ENCODE data around the gene FLNB. TPM values are rescaled to one million over a fixed set of nuclear protein-coding genes. Genes with fewer than 3 reads are reported as not detected.

Gene FLNB
- total and polyA plus RNA-seq, 9 of the 15 experiments (the other 6 are each of a cell fraction or from before 2014, with no cell fraction given) = 9.4 to 48.1 (median 25.6) TPM

DNA sequence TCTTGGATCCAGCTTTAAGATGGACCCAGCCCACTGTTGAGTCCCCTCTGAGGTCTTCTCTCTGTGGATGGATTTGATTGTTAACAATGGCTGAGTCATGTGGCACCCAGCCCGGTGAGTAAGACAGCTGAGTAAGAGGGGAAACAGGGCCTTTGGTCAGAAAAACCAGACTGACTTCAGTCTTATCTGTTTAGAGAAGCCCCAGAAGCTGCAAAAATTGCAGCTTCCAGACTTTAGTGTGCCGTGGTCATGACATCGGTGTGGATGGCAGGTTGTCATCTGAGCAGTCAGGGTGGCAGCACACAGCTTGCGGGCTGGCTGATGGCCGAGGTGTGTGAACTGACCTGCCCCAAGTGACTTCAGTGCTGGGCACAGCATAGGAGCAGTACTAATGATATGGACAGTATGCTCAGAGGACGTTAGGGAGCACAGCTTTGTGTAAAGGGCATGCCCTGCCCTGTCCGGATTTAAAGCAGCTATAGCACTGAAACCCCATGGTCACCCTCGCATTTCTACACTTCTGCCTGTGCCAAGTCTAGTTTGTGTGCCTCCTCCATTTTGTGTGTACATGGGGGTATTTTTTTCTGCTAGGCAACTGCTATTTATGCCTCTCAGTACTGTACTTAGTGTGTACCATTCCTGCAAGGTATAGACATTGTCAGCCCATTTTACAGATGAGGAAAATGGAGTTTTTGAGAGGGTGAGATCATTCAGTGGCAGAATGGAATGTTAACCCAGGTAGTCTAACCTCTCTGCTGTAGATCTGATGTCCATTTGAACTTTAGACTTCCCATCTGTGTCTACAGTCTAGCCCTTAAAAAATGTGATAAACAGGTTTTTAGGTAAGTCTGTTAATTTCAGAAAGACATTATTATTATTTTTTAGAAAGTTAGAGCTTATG, 44.4 kb downstream of the FLNB start (continued):
- TF ChIP-seq SIN3A (IDR thresholded peaks at IDR 0.05; ENCODE audit: borderline replicate concordance in 2 of 2, control insufficient read depth in 1 of 2, low read depth in 2 of 2, low read length in 2 of 2) (no peak), ARID1B (IDR thresholded peaks at IDR 0.05) (peak; percentile 75), ZNF551 (CRISPR knock-in tag; IDR thresholded peaks at IDR 0.05) (no peak), POLR3A (IDR thresholded peaks at IDR 0.05; ENCODE audit: borderline replicate concordance, extremely low read depth, insufficient read depth, insufficient read length) (no peak), ZNF197 (CRISPR knock-in tag; IDR thresholded peaks at IDR 0.05; ENCODE audit: low read depth) (no peak), ERF (CRISPR knock-in tag; IDR thresholded peaks at IDR 0.05) (no peak), ARHGAP35 (IDR thresholded peaks at IDR 0.05; ENCODE audit: partially characterized antibody) (no peak), CAMTA2 (CRISPR knock-in tag; conservative IDR thresholded peaks at IDR 0.05) (no peak), FOXK2 (conservative IDR thresholded peaks at IDR 0.05 in 1 of 2, IDR thresholded peaks at IDR 0.05 in 1 of 2; ENCODE audit: low read depth in 2 of 2) (peak in 1 of 2 experiments; percentile 53; a peak in 1 of 4 replicates), HNRNPUL1 (IDR thresholded peaks at IDR 0.05; ENCODE audit: low read length) (no peak), POLR2A (conservative IDR thresholded peaks at IDR 0.05) (no peak), NR2C1 (IDR thresholded peaks at IDR 0.05) (no peak), NR2C1 (tag; IDR thresholded peaks at IDR 0.05) (no peak), GATAD2B (IDR thresholded peaks at IDR 0.05; ENCODE audit: borderline replicate concordance) (no peak), ZBTB26 (CRISPR knock-in tag; IDR thresholded peaks at IDR 0.05) (no peak), ZNF3 (CRISPR knock-in tag; IDR thresholded peaks at IDR 0.05) (no peak), ZNF431 (CRISPR knock-in tag; IDR thresholded peaks at IDR 0.05) (no peak), MED1 (CRISPR knock-in tag; IDR thresholded peaks at IDR 0.05; ENCODE audit: borderline replicate concordance) (no peak), ZNF57 (CRISPR knock-in tag; IDR thresholded peaks at IDR 0.05) (no peak), MEF2D (tag; conservative IDR thresholded peaks at IDR 0.05; ENCODE audit: low read depth) (0 out of 2 replicates have a peak, but pooled peaks have one; percentile 17), JUN (IDR thresholded peaks at IDR 0.05; ENCODE audit: borderline replicate concordance, low read depth, low read length) (peak; percentile 87), JUN (CRISPR knock-in tag; IDR thresholded peaks at IDR 0.05; ENCODE audit: borderline replicate concordance) (no peak)
- TF ChIP-seq, protein P1, sequence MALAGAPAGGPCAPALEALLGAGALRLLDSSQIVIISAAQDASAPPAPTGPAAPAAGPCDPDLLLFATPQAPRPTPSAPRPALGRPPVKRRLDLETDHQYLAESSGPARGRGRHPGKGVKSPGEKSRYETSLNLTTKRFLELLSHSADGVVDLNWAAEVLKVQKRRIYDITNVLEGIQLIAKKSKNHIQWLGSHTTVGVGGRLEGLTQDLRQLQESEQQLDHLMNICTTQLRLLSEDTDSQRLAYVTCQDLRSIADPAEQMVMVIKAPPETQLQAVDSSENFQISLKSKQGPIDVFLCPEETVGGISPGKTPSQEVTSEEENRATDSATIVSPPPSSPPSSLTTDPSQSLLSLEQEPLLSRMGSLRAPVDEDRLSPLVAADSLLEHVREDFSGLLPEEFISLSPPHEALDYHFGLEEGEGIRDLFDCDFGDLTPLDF (CRISPR knock-in tag; IDR thresholded peaks at IDR 0.05) = no peak
- TF ChIP-seq, protein P2, sequence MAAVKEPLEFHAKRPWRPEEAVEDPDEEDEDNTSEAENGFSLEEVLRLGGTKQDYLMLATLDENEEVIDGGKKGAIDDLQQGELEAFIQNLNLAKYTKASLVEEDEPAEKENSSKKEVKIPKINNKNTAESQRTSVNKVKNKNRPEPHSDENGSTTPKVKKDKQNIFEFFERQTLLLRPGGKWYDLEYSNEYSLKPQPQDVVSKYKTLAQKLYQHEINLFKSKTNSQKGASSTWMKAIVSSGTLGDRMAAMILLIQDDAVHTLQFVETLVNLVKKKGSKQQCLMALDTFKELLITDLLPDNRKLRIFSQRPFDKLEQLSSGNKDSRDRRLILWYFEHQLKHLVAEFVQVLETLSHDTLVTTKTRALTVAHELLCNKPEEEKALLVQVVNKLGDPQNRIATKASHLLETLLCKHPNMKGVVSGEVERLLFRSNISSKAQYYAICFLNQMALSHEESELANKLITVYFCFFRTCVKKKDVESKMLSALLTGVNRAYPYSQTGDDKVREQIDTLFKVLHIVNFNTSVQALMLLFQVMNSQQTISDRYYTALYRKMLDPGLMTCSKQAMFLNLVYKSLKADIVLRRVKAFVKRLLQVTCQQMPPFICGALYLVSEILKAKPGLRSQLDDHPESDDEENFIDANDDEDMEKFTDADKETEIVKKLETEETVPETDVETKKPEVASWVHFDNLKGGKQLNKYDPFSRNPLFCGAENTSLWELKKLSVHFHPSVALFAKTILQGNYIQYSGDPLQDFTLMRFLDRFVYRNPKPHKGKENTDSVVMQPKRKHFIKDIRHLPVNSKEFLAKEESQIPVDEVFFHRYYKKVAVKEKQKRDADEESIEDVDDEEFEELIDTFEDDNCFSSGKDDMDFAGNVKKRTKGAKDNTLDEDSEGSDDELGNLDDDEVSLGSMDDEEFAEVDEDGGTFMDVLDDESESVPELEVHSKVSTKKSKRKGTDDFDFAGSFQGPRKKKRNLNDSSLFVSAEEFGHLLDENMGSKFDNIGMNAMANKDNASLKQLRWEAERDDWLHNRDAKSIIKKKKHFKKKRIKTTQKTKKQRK (IDR thresholded peaks at IDR 0.05; ENCODE audit: borderline replicate concordance, low read depth, low read length) = no peak

All from K562 (cell line).